RPMI7951 (cell line): Measurements from ENCODE around the gene SIX6. TPM values are rescaled to one million over a fixed set of nuclear protein-coding genes. Genes with fewer than 3 reads are reported as not detected.

ENCODE experiments used
- DNase-seq: peaks from one replicate; pipeline ENCODE4 v3.0.0-alpha.2; 2012; ENCODE audit warnings: low read depth
- total RNA-seq: library from RNA; depleted of rRNA; stranded (reverse); fragments of >200 nt; shearing (Covaris generic); gene quantifications from 2 replicates; pipeline ENCODE4 v1.2.3, GENCODE V29; 2014; rRNA removed

Gene SIX6
- total RNA-seq, 1 experiment from 2014 or later: not detected

GRCh38 chr14:60514378-60514740, 5.4 kb downstream of the SIX6 start:
- no peak for DNase-seq

- peak; percentile 15 for DNase-seq
Measured at GRCh38 chr14:60514741-60515491, 6.0 kb downstream of the SIX6 start.

- DNase-seq: no peak
Measured at GRCh38 chr14:60515511-60516289, 6.8 kb downstream of the SIX6 start.

- no peak for DNase-seq
Measured at GRCh38 chr14:60532442-60532841, 23.5 kb downstream of the SIX6 start.

- DNase-seq: no peak
Measured at GRCh38 chr14:60537663-60538062, 28.7 kb downstream of the SIX6 start.

GRCh38 chr14:60544659-60545058, 35.7 kb downstream of the SIX6 start:
- no peak for DNase-seq

- no peak for DNase-seq
Measured at GRCh38 chr14:60553808-60554207, 44.9 kb downstream of the SIX6 start.

- peak; percentile 62 for DNase-seq
Measured at GRCh38 chr14:60561845-60562746, 53.1 kb downstream of the SIX6 start.

Other genes starting within 250 kb of the SIX6 start
- not detected in 2 replicates for gene C14orf39, start 23.1 kb upstream of the SIX6 start, total RNA-seq
- gene SIX1, start 140.3 kb downstream of the SIX6 start, total RNA-seq: 6.7 and 7.7 TPM in 2 replicates
- 4.1 and 4.5 TPM in 2 replicates for gene SIX4, start 215.2 kb downstream of the SIX6 start, total RNA-seq
- 56.9 and 75.5 TPM in 2 replicates for gene MNAT1, start 225.6 kb downstream of the SIX6 start, total RNA-seq